Coronary artery (tissue), 2 donors: ENCODE data around the gene TLR2.

Experiments used
- DNase-seq: peaks from one replicate; pipeline ENCODE4 v3.0.0-alpha.2; 2017; ENCODE audit warnings: low spot score
- H3K27ac ChIP-seq, 2 donors: fragments of 200-600 bp; sonication (generic); one replicate each; pipeline ENCODE4 v1.5.1; 2016 to 2019
- H3K4me3 ChIP-seq: fragments of 200-600 bp; sonication (generic); 2 replicates; pipeline ENCODE4 v1.5.1; 2016; ENCODE audit warnings: mild to moderate bottlenecking, moderate library complexity
- TF ChIP-seq, protein P1 (sequence below): fragments of 200-600 bp; sonication (generic); IDR thresholded peaks from one replicate; pipeline ENCODE4 v1.5.1; 2019; ENCODE audit warnings: antibody characterized with exemption

TLR2 gene

DNA sequence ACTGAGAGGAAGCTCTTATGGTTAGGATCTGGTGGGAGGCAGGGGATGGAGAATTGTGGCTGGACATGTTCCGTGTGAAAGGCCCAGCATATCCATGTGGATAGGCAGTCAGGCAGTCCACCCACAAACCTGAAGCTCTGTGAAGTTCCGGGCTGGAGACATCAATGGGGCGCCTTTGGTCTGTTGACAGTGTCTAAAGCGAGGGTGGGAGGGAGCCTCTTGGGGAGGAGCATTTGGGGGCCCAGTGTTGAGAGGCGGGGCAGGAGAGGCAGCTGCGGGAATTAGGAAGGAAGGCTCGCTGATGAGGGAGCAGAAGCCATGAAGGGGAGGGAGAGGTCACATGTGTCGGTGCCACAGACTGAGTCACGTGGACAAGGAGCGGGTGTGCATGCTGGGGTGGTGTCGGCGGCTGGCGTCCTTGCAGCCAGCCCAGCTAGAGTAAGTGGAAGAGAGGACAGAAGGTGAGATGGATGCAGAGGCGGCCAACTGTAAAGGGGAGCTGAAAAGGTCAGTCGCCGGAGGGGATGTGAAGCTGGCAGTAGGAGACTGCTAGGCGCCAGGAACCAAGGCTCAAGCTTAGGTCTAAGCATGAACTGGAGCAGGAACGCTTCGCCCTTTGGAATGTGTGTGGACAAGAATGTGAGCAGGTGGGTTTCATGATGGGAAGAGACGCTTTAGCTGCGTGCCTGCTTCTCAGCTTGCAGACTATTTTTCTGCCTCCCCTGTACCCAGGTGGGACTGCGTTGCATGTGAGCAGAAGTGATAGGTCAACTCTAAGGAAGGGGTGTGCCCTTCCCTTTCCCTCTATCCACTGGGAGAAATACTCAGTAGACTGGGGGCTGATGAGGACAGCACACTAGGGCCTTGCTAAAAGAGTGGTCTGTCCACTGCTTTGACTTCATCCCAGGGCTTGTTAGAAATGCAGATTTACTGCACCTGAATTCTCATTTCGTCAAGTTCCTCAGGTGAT, 44.0 kb upstream of the TLR2 start:
- no peak for DNase-seq
- H3K27ac ChIP-seq = no peak overlapping the region
- TF ChIP-seq, protein P1, sequence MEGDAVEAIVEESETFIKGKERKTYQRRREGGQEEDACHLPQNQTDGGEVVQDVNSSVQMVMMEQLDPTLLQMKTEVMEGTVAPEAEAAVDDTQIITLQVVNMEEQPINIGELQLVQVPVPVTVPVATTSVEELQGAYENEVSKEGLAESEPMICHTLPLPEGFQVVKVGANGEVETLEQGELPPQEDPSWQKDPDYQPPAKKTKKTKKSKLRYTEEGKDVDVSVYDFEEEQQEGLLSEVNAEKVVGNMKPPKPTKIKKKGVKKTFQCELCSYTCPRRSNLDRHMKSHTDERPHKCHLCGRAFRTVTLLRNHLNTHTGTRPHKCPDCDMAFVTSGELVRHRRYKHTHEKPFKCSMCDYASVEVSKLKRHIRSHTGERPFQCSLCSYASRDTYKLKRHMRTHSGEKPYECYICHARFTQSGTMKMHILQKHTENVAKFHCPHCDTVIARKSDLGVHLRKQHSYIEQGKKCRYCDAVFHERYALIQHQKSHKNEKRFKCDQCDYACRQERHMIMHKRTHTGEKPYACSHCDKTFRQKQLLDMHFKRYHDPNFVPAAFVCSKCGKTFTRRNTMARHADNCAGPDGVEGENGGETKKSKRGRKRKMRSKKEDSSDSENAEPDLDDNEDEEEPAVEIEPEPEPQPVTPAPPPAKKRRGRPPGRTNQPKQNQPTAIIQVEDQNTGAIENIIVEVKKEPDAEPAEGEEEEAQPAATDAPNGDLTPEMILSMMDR = no peak
- no peak overlapping the region for H3K4me3 ChIP-seq

DNA sequence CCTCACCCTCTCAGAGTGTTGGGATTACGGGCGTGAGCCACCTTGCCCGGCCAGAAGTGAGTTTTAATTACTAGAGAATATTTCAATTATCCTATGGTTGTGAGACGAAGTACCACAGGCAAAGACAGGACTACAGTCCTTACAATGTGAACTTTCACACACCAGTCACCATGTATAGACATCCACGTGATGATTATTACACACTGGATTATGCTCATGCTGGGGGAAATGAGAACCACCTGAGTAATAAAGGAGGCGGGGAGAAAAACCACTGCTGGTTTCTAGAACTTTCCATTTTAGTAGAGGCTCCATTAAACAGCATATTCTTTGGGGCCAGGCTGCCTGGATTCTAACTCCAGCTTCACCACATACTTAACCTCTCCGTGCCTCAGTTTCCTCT, 42.5 kb upstream of the TLR2 start:
- no peak for DNase-seq
- TF ChIP-seq, protein P1 = no peak
- H3K27ac ChIP-seq = no peak overlapping the region
- H3K4me3 ChIP-seq = no peak overlapping the region

DNA sequence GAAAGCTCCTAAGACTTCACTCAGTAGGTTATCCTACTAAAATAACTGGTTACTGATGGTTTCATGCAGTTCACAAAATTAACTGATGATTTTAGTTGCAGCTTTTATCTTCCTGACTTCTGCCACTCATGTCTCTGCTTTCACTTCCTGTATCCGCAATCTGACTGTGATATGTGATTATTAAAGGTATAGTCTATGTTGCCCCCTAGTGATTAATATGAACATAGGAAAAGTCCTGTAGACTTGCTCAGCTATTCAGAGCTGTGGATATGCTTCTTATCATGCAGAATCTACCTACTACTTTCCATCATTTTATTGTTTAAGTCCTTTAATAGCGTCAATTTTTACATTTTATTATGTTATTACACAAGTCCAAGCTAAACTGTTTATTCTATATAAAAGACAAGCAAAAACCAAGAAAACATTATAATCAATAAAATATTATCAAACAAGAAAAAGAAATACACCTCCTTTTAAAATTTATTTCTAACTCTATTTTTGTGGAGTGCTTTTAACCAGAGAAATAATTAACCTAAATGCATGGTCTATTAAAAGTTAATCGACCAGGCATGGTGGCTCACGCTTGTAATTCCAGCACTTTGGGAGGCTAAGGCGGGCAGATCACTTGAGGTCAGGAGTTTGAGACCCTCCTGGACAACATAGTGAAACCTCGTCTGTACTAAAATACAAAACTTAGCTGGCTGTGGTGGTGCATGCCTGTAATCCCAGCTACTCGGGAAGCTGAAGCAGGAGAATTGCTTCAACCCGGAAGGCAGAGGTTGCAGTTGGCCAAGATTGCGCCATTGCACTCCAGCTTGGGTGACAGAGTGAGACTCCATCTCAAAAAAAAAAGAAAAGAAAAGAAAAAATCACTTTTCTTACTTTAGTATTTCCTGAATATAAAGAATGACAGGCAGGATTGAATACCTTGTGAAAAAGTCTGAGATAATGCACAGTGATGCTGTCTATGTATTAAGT, 40.4 kb upstream of the TLR2 start:
- TF ChIP-seq, protein P1 = no peak
- H3K27ac ChIP-seq = no peak overlapping the region
- H3K4me3 ChIP-seq = no peak overlapping the region
- DNase-seq = no peak

DNA sequence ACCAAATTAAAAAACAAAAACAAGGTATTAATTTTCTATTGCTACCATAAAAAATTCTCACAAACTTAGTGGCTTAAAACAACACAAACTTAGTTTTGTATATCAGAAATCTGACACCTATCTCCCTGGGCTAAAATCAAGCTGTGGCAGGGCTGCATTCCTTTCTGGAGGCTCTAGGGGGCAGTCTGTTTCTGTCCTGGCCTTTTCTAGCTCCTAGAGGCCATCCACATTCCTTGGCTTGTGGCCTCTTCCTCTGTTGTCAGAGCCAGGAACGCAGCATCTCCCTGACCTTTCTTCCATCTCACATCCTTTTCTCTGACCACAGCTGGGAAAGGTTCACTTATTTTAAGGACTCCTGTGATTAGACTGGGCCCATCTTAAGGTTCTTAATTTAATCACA, 38.9 kb upstream of the TLR2 start:
- H3K4me3 ChIP-seq = no peak overlapping the region
- H3K27ac ChIP-seq = no peak overlapping the region
- no peak for DNase-seq
- TF ChIP-seq, protein P1 = no peak

DNA sequence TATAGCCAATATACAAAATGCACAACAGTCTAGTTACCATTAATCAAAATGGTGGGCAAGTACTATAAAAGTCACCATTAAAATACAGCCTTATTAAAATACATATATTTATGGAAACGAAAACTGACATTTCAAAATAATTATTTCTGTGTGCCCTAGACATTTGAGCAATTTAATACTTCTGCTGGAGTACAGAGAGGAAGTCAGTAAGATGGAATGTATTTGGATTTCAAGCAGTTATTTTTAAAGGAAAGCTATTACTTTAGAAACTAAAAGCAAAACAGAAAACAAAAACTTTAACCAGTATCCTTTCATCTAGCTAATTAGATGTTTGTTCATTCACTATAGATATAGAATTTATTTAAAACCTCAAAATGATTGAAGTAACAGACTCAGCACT, 37.8 kb upstream of the TLR2 start:
- Histone ChIP-seq H3K27ac (no peak overlapping the region), H3K4me3 (no peak overlapping the region)
- TF ChIP-seq, protein P1 = no peak
- no peak for DNase-seq

DNA sequence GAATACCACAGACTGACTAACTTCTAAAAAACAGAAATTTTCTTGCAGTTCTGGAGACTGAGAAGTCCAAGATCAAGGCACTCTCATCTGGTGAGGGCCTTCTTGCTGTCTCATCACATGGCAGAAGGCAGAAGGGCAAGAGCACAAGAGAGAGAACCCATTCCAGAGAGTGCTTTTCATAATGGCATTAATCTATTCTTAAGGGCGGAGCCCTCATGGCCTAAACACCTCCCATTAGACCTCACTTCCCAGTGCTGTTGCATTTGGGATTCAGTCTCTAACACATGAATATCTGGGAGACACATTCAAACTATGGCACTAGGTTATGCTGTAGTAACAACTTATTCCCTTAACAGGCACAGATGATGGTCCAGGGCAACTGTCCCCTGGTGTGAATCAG, 37.1 kb upstream of the TLR2 start:
- Histone ChIP-seq H3K4me3 (no peak overlapping the region), H3K27ac (no peak overlapping the region)
- DNase-seq = no peak
- TF ChIP-seq, protein P1 = no peak
